ENCODE measurements around the gene SLC35D2.
"Not testable (repeated sequence)": the region's sequence is repeated elsewhere in the genome, so short reads cannot be mapped to it uniquely, and the experiment has no call there.

Gene SLC35D2

DNA sequence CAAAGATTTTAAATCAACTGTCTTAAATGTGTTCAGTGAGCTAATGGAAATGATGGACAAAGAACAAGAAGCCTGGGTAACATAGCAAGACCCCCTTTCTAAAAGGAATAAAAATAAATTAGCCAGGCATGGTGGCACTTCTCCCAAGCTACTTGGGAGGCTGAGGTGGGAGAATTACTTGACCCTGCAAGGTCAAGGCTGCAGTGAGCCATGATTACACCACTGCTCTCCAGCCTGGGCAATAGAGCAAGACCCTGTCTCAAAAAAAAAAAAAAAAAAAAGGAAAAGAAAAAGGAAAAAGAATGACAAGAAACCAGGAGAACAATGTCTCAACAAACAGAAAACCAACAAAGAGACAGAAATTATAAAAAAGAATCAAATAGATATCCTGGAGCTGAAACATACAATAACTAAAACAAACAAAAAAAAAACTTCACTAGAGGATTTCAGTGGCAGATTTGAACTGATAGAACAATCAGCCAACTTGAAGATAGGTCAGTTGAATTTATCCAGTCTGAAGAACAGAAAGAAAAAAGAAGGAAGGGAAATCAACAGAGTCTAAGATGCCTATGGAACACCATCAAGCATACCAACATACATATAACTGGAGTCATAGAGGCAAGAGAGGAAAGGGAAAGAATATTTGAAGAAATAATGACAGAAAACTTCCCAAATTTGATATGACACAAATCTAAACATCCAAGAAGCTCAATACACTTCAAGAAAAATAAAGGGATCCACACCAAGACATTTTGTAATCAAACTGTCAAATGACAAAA, 16.8 kb upstream of the SLC35D2 start:
- no peak for DNase-seq (ENCODE audit: low read depth)

DNA sequence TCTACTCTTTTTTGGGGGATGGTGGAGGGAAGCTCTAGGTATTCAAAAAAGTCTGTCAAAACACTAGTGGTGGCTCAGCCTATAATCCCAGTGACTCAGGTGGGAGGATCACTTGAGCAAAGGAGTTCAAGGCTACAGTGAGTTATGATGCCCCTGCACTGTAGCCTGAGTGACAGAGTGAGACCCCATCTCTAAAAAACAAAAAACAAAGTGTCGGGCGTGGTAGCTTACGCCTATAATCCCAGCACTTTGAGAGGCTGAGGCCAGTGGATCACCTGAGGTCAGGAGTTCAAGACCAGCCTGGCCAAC, 15.8 kb upstream of the SLC35D2 start:
- DNase-seq (ENCODE audit: low read depth): no peak

DNA sequence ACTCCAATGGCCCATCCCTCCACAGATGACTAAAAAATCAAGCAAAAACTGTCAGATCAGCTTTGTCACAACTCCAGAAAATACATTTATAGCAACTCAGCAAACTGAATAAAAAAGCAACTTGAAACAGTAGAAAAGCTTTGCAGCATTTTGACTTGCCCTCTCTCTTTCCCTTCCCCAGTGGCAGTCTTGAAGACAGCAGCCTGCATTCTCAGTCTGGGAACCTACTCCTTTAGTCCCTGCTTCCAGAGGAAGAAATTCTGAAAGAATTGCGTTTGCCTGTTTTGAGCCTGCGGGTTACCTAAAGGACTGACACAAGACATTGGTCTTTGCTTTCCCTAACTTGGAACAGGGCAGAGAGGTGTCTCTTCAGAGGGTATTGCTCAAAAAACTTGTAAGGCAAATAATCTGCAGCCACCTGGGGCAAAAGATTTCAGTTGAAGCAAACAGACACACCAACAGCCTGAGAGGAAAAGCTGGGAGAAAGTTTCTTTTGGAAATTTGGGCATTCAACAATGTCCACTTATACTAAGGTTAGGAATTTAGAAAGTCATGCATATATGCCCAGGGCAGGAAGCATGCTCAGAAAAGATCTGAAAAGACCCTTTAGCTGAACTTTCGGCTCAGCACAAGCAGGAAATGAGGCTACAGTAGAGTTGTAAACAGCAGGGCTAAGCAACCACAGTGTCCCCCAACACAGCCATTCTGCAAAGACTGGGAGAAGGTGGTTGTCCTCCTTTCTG, 15.2 kb upstream of the SLC35D2 start:
- no peak for DNase-seq (ENCODE audit: low read depth)

DNA sequence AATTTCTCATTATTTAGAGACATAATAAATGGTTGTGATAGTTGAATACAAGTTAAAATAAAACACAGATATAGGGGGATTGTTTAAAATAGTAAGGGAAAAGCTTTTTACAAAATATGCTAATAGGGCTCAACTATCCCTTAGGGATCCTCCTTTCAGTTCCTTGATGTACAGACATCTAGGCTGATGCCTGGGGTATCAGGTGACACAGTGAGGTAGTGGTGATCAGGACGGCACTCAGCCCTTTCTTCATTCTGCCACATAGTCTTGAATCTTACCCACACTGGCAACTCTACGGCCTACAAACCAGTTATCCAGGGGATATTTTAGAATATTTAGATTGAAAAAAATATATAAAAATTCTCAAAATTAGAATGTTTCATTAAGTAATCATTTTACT, 12.5 kb upstream of the SLC35D2 start:
- no peak for DNase-seq (ENCODE audit: low read depth)

DNA sequence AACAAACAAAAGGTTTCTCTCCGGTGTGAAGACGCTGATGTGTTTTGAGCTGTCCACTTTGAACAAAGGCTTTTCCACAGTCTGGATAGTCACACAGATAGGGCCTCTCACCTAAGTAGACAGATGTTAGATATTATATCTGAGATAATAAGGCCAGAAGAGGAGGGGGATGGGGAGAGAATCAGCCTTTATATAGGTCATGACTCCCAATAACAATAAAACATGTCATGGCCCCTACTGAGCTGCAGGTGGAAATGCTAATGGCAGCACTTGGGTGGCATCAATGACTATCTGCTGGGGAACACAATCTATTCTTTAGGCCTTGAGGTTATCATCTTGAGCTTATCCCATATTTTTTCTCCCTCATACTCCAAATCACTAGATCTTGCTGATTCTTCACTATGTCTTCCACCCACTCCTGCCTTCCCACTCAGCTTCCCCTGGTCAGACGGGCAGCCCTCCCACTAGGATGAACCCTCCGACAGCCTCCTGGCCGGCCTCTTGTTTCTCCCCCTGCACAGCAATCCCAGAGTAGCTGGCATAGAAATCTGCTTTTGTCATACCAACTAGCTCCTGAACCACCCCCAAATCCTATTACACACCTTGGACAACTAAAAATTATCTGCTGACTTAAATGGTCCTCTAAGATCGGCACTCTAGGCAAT, 11.5 kb upstream of the SLC35D2 start:
- DNase-seq (ENCODE audit: low read depth): no peak

DNA sequence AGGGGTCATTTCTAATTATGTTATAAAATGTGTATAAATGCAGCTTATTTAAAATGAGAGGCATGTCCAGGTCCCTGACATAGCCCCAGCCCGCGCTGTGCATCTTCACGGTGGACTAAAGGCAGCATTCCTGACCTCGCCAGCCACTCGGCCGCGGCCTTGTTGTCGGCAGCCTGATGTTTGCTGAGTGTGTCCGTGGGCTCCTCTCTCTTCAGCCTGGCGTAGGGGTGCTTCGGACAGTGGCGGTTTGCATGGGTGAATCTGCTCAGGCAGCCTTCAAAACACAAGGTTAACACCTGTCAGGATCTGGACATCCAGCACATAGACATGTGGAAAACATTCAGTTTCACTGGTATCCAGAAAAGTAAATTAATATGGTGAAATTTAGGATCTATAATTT, 8.8 kb upstream of the SLC35D2 start:
- DNase-seq (ENCODE audit: low read depth): no peak

DNA sequence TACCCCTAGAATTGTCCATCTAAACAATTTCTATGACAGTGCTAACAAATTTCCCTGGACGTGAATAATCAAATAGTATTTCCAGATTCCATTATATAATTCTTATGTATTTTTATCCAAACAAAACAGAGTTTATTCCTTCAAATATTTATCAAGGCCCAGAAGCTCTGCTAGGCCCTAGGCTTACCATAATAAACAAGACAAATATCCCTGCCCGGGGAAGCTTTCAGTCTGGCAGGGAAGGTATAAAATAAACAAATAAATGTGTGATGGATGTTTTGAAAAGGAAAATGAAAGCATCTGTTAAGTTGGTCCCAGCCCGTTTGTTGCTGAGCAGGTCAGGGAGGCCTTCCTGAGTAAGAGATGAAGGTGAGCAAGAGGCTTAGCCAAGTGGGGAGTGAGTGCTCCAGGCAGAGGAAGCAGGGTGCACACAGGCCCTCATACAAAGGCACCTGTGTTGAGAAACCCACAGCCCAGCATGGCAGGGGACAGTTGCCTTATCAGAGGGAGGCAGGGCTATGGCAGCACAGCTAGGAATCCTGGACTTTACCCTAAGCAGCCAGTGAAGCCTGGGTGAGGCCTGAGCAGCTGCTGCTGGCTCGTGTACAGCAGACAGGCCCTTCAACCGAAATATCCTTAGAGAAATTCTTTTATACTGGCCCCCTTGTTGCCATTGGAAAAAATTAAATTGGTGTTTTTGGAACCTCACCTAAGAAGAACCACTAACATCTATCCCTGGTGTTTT, 7.7 kb upstream of the SLC35D2 start:
- DNase-seq (ENCODE audit: low read depth): no peak

DNA sequence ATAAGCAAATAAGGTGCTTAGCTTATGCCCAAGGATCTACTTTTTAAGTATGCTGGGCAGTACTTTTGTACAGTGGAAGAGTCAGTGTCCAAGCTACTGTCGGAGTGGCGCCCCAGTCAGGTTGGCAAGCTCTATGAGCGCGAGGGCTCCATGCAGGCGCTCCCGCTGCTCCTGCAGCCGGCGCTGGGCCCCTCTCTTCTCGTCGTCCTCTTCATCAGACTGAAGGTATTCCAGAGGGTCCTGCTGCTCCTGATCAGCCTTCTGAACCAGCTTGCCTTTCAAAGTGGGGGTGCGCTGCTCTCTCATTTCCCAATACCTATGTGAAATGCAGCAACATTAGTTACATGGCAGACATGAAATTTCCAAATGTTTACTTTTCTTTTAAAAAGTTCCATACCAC, 4.6 kb upstream of the SLC35D2 start:
- DNase-seq (ENCODE audit: low read depth): no peak

DNA sequence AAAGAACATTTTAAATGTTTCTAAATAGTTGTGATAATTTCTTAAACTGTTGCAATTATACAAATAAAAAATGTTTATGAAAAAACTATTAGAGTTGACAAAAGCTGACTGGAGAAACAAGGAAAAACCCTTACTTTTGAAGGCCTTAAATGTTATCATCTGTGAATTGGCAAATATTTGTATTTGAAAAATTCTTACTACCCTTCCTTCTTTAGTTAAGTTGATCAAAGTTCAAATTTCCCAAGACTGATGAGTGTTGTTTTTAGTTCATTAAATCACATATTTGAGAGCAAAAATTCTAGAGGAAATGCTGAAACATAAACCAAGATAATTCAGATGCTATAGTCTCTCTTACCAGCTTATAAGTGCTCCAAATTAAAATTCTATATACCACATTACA, 2.6 kb upstream of the SLC35D2 start:
- no peak for DNase-seq (ENCODE audit: low read depth)

DNA sequence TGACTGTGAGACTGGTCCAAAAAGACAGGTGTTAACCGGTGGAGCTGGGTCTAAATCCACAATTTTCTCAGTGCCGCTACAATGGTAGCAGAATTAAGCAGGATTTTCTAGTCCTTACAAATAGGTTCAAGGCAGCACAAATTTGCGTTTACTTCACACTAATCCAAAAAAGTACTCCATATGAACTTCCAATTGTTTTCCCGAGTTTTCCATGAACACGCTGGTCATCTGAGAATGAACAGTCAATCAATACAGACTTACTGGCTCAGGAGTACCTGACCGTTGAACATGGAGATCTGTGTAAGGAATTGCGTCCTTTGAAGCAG, 709 bp downstream of the SLC35D2 start:
- DNase-seq (ENCODE audit: low read depth): no peak

DNA sequence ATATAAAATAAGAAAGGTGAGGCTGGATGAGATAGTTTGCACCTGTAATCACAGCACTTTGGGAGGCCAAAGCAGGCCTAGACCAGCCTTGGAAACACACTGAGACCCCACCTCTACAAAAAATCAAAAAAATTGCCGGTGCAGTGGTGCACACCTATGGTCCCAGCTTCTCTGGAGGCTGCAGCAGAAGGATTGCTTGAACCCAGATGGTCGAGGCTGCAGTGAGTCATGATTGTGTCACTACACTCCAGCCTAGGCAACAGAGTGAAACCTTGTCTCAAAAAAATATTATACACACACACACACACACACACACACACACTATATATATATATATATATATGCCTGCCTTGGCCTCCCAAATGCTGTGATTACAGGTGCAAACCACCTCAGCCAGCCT, 1.3 kb downstream of the SLC35D2 start:
- DNase-seq (ENCODE audit: low read depth): peak; percentile 25

DNA sequence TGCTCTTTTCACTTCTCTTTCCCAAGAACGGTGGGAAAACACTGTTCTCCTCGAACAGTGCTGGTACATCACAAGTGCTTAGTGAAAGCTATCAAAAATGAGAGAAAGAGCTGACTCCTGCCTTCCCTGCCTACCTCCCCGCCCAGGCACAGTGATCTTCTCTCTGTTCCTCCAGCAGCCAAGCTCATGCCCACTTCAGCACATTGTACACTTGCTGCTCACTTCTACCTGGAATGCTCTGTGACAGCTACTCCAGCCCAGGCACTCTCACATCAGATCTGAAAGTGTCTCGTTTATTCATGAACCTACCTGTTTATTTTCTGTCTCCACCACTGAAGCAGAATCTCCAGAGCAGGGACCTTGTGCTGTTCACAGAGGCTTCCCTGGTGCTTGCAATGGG, 1.8 kb downstream of the SLC35D2 start:
- no peak for DNase-seq (ENCODE audit: low read depth)

DNA sequence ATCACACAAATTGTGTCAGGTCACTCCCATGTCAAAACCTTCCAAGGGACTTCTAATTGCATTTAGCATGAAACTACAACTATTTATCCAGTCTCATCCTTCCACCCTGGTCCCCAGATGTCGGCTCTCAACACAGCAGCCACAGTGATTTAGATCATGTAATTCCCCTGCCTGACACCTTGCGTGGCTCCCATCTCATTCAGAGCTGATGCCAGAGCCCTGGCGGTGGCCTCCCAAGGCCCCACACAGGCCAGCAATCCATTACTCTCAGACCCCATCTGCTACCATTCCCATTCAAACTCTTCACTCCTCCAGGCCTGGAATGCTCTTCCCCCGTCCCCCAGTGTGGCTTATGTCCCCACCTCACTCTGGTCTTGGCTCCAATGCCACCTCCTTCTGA, 2.4 kb downstream of the SLC35D2 start:
- DNase-seq (ENCODE audit: low read depth): no peak

DNA sequence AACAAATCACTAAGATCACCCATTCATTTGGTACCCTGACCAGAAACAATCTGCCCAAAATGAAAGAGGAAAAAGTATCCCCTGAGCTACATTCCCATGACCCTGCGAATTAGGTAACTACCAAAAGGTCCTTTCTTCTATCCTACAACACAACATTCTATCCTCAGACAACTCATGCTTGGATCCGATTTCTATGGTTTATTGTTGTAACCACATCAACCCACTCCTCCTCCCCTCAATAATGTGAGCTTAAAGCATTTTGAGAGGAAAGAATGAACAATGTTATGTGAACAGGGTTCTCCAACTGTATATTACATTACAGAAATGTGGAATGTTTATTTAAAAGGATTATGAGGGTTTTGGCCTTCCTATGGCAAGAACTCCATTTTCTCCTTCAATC, 4.0 kb downstream of the SLC35D2 start:
- DNase-seq (ENCODE audit: low read depth): no peak

DNA sequence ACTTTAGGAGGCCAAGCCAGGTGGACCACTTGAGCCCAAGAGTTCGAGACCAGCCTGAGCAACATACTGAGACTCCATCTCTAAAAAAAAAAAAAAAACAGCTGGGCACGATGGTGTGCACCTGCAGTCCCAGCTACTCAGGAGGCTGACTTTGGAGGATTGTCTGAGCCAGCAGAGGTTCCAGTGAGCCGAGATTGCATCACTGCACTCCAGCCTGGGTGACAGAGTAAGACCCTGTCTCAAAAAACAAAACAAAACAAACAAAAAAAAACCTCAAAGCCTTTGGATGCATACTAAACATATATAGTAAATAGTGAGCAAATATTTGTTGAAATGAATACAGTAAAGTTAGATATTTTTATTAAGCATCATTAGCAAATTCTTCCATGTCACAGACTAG, 5.3 kb downstream of the SLC35D2 start:
- DNase-seq (ENCODE audit: low read depth): no peak

DNA sequence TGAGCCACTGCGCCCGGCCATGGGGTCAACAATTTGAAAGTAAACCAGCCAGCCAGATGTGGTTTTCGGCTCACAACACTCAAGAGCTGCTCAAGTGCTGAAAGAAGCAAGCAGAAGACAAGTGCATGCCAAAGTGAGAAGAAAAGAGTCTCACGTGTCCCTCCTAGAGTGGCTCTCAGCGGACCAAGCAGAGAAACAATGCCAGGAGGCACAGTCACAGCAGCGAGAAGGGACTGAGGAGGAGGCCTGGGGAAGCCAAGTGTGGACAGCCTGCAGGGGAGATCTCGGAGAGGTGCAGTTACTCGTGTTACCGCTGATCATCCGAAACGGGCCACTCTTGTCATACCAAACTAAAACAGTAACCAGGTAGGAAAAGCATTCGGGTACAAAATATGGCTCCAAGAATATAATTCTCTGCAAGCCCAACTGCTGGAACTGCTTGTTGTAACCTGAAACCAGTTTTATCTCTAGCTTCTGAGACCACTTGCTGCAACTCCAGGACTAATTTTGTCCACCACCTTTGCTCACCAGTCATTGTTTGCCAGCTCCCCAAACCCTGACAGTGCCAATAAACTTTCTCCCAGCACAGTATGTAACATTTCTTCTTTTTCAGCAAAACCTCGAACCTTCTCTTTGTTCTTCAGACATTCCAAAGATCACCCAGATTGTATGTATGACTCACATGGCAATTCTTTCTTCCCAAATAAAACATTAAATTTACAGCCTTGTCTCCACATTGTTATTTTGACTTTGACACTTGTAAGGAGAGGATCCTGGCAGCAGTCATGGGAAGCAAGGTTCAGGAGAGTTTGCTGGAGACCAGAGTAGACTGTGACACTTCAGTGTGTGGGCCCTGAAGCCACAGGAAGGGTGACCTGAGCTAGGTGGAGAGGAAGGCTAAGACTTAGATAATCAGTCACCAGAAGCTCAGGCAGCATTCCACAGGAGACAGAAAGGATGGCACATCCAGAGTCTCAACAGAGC, 6.3 kb downstream of the SLC35D2 start:
- DNase-seq (ENCODE audit: low read depth): peak; percentile 84

DNA sequence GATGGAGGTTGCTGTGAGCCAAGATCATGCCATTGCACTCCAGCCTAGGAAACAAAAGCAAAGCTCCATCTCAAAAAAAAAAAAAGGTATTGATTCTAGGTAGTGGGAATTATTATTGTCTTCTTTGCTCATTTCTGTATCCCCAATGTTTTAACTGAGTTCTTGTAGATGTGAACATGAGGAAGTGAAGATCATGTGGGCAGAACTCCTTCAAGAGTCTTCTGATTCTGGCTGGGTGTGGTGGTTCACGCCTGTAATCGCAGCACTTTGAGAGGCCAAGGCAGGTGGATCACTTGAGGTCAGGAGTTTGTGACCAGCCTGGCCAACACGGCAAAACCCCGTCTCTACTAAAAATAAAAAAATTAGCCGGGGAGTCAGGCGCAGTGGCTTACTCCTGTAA, 8.0 kb downstream of the SLC35D2 start:
- not testable (repeated sequence) for DNase-seq (ENCODE audit: low read depth)

DNA sequence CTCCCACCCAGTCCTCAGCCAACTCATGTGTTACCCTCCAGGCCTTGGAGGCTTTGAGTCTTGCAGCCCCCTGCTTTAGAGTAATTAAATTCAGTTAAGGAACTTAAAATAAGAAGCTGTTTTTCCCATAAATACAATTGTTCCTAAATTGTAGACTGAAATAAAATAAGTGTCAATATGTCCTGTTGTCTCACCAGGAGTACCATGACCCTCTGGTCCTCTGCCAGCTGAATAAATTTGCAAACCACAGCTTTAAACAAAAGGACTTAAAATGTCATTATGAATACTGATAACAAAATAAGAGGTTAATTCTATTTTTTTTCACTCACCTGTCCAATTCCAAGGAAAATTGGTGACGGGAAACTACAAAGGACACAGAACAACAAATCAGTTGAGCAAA, 15.6 kb downstream of the SLC35D2 start:
- no peak for DNase-seq (ENCODE audit: low read depth)

DNA sequence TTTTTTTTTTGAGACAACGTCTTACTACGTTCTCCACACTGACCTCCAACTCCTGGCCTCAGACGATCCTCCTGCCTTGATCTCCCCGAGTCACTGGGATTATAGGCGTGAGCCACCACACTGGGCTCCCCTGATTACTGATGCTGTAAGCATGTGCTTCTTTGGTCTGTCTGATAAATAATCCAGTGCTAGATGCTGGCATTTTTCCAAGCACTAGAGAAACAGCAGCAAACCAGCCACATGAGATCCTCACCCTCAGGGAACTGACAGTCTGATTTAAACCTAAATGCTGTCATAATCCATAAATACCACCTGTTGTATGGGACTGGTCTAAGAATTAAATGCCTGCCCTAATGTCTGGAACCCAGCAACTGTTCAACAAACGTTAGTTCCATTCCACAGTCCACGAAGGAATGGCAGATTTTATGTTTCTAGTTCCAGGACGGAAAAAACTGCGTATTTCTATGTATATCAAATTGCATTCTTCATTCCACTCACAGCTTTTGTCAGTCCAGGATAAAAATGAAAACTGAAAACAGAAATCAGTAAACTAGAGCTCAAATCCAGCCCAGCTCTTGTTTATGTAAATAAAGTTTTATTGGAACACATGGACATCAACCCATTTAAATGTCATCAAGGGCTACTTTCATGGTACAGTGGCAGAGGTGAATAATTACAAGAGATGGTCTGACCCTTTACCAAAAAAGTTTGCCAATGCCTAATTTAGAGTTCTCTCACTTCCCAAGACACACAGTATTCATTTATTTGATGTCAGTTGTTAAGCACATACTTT, 20.1 kb downstream of the SLC35D2 start:
- no peak for DNase-seq (ENCODE audit: low read depth)

DNA sequence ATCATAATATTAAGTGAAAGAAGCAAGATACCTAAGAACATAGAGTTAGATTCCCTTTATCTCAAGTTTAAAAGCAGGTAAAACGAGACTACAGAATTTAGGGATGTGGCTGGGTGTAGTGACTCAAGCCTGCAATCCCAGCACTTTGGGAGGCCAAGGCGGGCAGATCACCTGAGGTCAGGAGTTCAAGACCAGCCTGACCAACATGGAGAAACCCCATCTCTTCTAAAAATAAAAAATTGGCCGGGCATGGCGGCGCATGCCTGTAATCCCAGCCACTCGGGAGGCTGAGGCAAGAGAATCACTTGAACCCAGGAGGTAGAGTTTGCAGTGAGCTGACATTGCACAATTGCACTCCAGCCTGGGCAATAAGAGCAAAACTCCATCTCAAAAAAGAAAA, 21.4 kb downstream of the SLC35D2 start:
- not testable (repeated sequence) for DNase-seq (ENCODE audit: low read depth)

DNA sequence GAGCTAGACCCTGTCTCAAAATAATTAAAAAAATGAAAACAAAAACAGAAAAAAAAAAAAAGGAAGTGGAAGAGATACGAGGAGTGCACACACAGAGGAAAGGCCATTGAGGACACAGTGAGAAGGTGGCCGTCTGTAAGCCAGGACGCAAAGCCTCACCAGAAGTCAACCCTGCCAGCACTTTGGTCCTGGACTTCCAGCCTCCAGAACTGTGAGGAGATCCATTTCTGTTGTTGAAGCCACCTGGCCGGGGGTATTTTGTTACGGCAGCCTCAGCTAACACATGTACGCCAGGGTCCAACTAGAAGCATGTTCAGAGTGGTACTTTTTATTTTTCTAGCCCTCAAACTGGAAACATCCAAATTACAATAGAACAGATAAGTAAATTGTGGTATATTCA, 21.8 kb downstream of the SLC35D2 start:
- DNase-seq (ENCODE audit: low read depth): no peak

All from EH (cell line).